Measurements from ENCODE around the gene ADAMTSL2. TPM values are rescaled to one million over a fixed set of nuclear protein-coding genes. Genes with fewer than 3 reads are reported as not detected.
"Not testable (repeated sequence)": the region's sequence is repeated elsewhere in the genome, so short reads cannot be mapped to it uniquely, and the experiment has no call there.

Gene ADAMTSL2
- total and polyA plus RNA-seq, 9 donors: 2.3 to 5.5 (median 4.7) TPM

DNA sequence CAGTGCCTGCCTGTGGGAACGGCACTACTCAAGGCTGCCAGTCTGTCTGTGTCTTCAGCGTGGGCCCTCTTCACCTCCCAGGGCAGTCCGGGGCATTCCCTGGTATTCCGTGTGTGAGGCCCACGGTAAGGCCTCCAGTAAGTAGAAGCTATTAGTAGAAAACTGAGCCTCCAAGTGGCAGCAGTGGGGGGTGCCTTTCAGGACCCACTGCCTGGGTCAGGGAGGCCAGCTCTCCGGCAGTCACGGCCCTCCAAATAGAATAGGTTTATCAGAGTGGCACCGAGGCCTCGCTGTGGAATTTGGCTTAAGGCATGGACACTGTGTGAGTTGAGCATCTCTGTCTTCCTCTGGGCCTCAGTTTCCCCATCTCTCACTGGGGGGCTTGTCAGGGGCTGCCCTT, 23.1 kb downstream of the ADAMTSL2 start:
- H3K4me1 ChIP-seq (ENCODE audit: control insufficient read depth, insufficient read depth, low read length): peaks cover 28% of the 10 kb centered on the region
- DNase-seq: no peak

DNA sequence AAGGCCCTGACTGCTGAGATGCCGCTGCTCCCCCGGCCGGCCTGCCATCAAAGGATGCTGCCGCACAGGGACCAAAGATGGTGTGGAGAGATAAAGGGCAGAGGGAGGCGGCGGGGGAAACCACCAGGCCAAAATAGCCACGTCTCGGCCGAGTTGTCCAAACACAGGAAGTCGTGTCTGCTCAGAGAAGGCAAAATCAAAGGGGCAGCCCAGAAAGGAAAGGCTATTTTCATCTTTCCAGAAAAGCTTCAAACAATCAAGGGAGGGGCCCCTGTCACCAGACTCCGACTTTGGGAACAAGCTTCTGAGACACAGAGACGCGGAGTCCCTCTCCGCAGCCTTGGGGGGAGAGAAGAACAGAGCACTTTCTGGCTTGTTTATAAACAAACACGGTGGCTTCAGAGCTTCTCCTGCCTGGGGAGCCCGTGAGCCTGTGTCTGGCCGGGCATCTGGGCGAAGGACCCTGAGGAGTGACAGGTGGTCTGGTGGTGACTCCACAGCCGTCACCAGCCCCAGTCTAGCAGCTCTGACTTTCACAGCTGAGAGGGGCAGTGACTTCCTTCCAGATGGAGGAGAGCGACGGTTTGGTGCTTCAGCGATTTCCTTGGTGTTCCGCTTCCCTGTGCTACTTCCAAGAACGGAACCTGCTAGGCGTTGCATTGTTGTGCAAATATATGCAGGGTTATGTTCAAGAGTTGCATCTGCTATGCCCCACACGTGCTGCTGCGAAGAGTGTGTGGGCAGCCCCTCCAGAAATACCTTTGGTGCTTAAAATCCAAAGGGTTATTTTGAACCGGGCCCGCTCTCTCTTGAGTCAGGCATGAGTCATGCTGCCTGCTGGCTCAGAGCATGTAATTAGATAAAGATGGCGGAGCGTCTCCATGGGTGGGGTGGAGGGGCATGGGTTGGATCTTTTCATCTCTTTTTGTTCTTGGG, 24.0 kb downstream of the ADAMTSL2 start:
- Histone ChIP-seq H3K4me3 (ENCODE audit: low read length) (no peak overlapping the region), H3K36me3 (ENCODE audit: control insufficient read depth, insufficient read depth, low read length) (peaks cover 9% of the 10 kb centered on the region), H3K9me3 (replicated peaks; ENCODE audit: control insufficient read depth, low read depth, low read length) (no peaks in the 10 kb centered on the region), H3K27ac (ENCODE audit: low read length) (peak overlapping the region; percentile 37), H3K4me1 (ENCODE audit: control insufficient read depth, insufficient read depth, low read length) (peaks cover 34% of the 10 kb centered on the region), H3K27me3 (ENCODE audit: control insufficient read depth, insufficient read depth, low read length) (peaks cover 8% of the 10 kb centered on the region)
- WGBS (ENCODE audit: insufficient coverage): 35% methylated on average over 27 of the region's 31 CpGs
- DNase-seq: peak; percentile 63

More for the DNA sequence above, 23.1 kb downstream of the ADAMTSL2 start:
- Histone ChIP-seq H3K27me3 (ENCODE audit: control insufficient read depth, insufficient read depth, low read length) (peaks cover 2% of the 10 kb centered on the region), H3K36me3 (ENCODE audit: control insufficient read depth, insufficient read depth, low read length) (peaks cover 9% of the 10 kb centered on the region), H3K4me3 (ENCODE audit: low read length) (no peak overlapping the region), H3K9me3 (replicated peaks; ENCODE audit: control insufficient read depth, low read depth, low read length) (no peaks in the 10 kb centered on the region), H3K27ac (ENCODE audit: low read length) (no peak overlapping the region)
- 93% methylated on average over 4 of the region's 9 CpGs for WGBS (ENCODE audit: insufficient coverage)

DNA sequence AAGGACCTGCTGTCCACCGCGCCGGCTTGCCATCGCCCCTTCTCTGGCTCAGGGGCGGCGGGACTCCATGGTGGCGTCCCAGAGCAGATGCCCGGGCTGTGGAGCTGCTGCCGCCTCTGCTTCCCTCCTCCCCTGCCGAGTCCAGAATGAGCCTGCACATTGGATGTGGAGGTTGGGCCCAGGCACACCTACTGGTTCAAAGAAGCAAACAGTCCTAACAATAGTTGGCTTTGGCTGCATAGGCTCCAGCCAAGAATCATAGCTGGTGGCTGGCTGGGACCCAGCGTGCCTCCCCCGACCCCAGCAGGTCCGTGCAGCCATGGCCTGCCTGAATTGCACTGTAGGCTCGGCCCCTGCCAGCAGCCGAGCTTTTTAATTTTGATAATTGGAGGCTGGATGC, 25.8 kb downstream of the ADAMTSL2 start:
- no peak for DNase-seq
- Histone ChIP-seq H3K27me3 (ENCODE audit: control insufficient read depth, insufficient read depth, low read length) (peaks cover 16% of the 10 kb centered on the region), H3K4me3 (ENCODE audit: low read length) (no peak overlapping the region), H3K4me1 (ENCODE audit: control insufficient read depth, insufficient read depth, low read length) (peaks cover 43% of the 10 kb centered on the region), H3K27ac (ENCODE audit: low read length) (no peak overlapping the region), H3K36me3 (ENCODE audit: control insufficient read depth, insufficient read depth, low read length) (peaks cover 9% of the 10 kb centered on the region), H3K9me3 (replicated peaks; ENCODE audit: control insufficient read depth, low read depth, low read length) (no peaks in the 10 kb centered on the region)
- 79% methylated on average over 12 of the region's 15 CpGs for WGBS (ENCODE audit: insufficient coverage)

GRCh38 chr9:133560944-133561343, 26.4 kb downstream of the ADAMTSL2 start:
- Histone ChIP-seq H3K9me3 (replicated peaks; ENCODE audit: control insufficient read depth, low read depth, low read length) (no peaks in the 10 kb centered on the region), H3K27ac (ENCODE audit: low read length) (no peak overlapping the region), H3K4me1 (ENCODE audit: control insufficient read depth, insufficient read depth, low read length) (peaks cover 49% of the 10 kb centered on the region), H3K27me3 (ENCODE audit: control insufficient read depth, insufficient read depth, low read length) (peaks cover 16% of the 10 kb centered on the region), H3K36me3 (ENCODE audit: control insufficient read depth, insufficient read depth, low read length) (peaks cover 5% of the 10 kb centered on the region), H3K4me3 (ENCODE audit: low read length) (no peak overlapping the region)
- DNase-seq: no peak
- 87% methylated on average over 22 of the region's 22 CpGs for WGBS (ENCODE audit: insufficient coverage)

DNA sequence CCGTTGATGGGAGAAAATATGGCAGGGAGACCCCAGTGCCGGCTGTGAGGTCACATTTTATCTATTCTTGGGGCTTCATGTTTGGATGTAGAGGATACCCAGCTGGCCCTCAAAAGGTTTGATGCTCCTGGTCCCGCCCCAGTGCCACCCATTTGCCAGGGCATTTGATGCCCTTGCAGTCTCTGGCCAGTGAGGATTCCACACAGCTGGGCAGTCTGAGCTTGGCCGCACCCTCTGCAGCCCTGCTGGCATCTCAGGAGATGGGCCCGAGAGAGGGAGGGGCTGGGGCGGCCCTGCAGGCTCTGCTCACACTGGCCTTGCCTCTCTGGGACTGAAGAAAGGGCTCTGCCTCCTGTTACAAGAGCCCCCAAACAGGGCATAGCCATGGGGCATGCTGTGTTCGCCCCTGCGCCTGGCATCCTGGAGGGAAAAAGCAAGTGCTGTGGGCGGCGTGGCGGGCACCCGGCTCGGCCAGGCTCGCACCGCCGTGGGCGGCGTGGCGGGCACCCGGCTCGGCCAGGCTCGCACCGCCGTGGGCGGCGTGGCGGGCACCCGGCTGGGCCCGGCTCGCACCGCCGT, 27.6 kb downstream of the ADAMTSL2 start:
- Histone ChIP-seq H3K27me3 (ENCODE audit: control insufficient read depth, insufficient read depth, low read length) (peaks cover 14% of the 10 kb centered on the region), H3K4me1 (ENCODE audit: control insufficient read depth, insufficient read depth, low read length) (peaks cover 49% of the 10 kb centered on the region), H3K27ac (ENCODE audit: low read length) (no peak overlapping the region), H3K36me3 (ENCODE audit: control insufficient read depth, insufficient read depth, low read length) (no peaks in the 10 kb centered on the region), H3K9me3 (replicated peaks; ENCODE audit: control insufficient read depth, low read depth, low read length) (no peaks in the 10 kb centered on the region), H3K4me3 (ENCODE audit: low read length) (no peak overlapping the region)
- WGBS (ENCODE audit: insufficient coverage): 87% methylated on average over 18 of the region's 32 CpGs
- DNase-seq: no peak

DNA sequence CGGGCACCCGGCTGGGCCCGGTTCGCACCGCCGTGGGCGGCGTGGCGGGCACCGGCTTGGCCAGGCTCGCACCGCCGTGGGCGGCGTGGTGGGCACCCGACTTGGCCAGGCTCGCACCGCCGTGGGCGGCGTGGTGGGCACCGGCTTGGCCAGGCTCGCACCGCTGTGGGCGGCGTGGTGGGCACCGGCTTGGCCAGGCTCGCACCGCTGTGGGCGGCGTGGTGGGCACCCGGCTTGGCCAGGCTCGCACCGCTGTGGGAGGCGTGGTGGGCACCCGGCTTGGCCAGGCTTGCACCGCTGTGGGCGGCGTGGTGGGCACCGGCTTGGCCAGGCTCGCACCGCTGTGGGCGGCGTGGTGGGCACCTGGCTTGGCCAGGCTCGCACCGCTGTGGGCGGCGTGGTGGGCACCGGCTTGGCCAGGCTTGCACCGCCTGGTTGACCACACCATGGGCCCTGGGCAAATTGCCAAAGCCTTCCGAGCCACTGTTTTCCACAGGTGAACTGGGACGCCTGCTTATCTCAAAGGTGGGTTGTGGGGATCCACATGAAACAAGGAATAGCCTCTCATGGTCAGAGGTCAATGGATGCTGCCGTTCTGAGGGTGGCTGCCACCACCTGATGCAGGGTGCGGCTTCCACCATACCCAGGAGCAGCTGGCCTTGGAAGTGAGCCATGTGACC, 28.2 kb downstream of the ADAMTSL2 start:
- Histone ChIP-seq H3K9me3 (replicated peaks; ENCODE audit: control insufficient read depth, low read depth, low read length) (no peaks in the 10 kb centered on the region), H3K27me3 (ENCODE audit: control insufficient read depth, insufficient read depth, low read length) (peaks cover 14% of the 10 kb centered on the region), H3K27ac (ENCODE audit: low read length) (no peak overlapping the region), H3K4me3 (ENCODE audit: low read length) (no peak overlapping the region), H3K36me3 (ENCODE audit: control insufficient read depth, insufficient read depth, low read length) (no peaks in the 10 kb centered on the region), H3K4me1 (ENCODE audit: control insufficient read depth, insufficient read depth, low read length) (peaks cover 46% of the 10 kb centered on the region)
- 94% methylated on average over 43 of the region's 54 CpGs for whole genome bisulfite sequencing (ENCODE audit: insufficient coverage)
- DNase-seq: no peak

DNA sequence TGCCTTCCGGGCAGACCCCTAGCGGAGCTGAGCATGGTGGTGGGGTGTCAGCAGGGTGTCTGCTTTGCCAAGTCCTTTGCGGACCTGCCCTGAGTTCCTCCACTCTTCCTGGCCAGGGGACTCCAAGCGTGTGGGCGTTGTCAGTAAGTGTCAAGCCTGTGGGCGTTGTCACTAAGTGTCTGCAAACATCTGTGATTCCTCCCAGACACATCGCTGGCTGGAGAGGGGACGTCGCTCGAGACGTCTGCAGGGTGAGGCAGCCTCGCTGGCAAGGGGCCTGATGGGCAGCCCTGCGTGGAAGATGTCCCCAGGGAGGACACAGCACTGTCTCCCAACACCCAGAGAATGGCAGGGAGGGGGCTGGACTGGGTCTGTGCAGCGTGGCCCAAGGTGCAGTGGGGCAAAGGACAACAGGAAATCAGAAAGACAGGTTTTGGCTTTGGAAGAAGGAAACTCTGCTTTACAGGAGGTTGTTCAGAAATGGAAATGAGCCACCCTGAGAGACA, 28.8 kb downstream of the ADAMTSL2 start:
- peaks cover 14% of the 10 kb centered on the region for H3K27me3 ChIP-seq (ENCODE audit: control insufficient read depth, insufficient read depth, low read length)
- no peak overlapping the region for H3K4me3 ChIP-seq (ENCODE audit: low read length)
- H3K4me1 ChIP-seq (ENCODE audit: control insufficient read depth, insufficient read depth, low read length): peaks cover 40% of the 10 kb centered on the region
- WGBS (ENCODE audit: insufficient coverage): 10% methylated on average over 14 of the region's 14 CpGs
- peak; percentile 66 for DNase-seq
- no peak overlapping the region for H3K27ac ChIP-seq (ENCODE audit: low read length)
- no peaks in the 10 kb centered on the region for H3K36me3 ChIP-seq (ENCODE audit: control insufficient read depth, insufficient read depth, low read length)
- no peaks in the 10 kb centered on the region for H3K9me3 ChIP-seq (replicated peaks; ENCODE audit: control insufficient read depth, low read depth, low read length)

DNA sequence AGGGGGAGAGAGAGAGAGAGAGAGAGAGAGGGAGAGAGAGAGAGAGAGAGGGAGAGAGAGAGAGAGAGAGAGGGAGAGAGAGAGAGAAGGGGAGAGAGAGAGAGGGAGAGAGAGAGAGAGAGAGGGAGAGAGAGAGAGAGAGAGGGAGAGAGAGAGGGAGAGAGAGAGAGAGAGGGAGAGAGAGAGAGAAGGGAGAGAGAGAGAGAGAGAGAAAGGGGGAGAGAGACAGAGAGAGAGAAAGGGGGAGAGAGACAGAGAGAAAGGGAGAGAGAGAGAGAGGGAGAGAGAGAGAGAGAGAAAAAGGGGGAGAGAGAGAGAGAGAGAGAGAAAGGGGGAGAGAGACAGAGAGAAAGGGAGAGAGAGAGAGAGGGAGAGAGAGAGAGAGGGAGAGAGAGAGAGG, 29.3 kb downstream of the ADAMTSL2 start:
- H3K27ac ChIP-seq (ENCODE audit: low read length); H3K4me3 ChIP-seq (ENCODE audit: low read length); DNase-seq; H3K36me3 ChIP-seq (ENCODE audit: control insufficient read depth, insufficient read depth, low read length); H3K9me3 ChIP-seq (replicated peaks; ENCODE audit: control insufficient read depth, low read depth, low read length): not testable (repeated sequence)
- H3K27me3 ChIP-seq (ENCODE audit: control insufficient read depth, insufficient read depth, low read length): peaks cover 14% of the 10 kb centered on the region
- peaks cover 35% of the 10 kb centered on the region for H3K4me1 ChIP-seq (ENCODE audit: control insufficient read depth, insufficient read depth, low read length)

DNA sequence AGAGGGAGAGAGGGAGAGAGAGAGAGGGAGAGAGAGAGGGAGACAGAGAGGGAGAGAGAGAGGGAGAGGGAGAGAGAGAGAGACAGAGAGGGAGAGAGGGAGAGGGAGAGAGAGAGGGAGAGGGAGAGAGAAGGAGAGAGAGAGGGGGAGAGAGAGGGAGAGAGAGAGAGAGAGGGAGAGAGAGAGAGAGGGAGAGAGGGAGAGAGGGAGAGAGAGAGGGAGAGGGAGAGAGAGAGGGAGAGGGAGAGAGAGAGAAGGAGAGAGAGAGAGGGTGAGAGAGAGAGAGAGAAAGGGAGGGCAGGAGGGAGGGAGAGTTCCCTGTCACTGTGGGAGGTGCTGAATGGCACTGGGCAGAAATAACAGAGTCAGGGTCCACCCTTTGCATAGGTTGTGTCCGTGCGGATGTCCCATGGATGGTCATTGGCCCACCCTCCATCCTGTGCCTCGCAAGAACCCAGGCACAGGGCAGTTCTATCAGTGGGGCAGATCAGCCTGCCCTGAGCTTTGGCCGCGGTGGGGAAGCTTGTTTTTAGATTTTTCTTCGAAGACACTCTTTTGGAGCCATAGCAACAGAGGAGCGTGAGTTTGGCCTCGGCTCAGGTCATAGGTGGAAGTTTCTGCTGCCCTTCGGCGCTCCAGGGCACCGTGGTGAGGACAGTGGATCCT, 30.1 kb downstream of the ADAMTSL2 start:
- H3K4me3 ChIP-seq (ENCODE audit: low read length): no peak overlapping the region
- DNase-seq: peak; percentile 46
- peaks cover 15% of the 10 kb centered on the region for H3K27me3 ChIP-seq (ENCODE audit: control insufficient read depth, insufficient read depth, low read length)
- no peaks in the 10 kb centered on the region for H3K36me3 ChIP-seq (ENCODE audit: control insufficient read depth, insufficient read depth, low read length)
- WGBS (ENCODE audit: insufficient coverage): 61% methylated on average over 7 of the region's 11 CpGs
- H3K27ac ChIP-seq (ENCODE audit: low read length): peak overlapping the region; percentile 72
- H3K9me3 ChIP-seq (replicated peaks; ENCODE audit: control insufficient read depth, low read depth, low read length): no peaks in the 10 kb centered on the region
- peaks cover 37% of the 10 kb centered on the region for H3K4me1 ChIP-seq (ENCODE audit: control insufficient read depth, insufficient read depth, low read length)

Measured in muscle of leg (tissue), 11 donors.